B cell (primary cell): ENCODE data around the gene FBXO27. TPM values are rescaled to one million over a fixed set of nuclear protein-coding genes. Genes with fewer than 3 reads are reported as not detected.

ENCODE experiments used
- ATAC-seq: fragments of 200-7000 bp; cut with Tn5 transposase; one replicate; pipeline ENCODE4 v1.10.0; 2021; ENCODE audit warnings: low read depth, mild to moderate bottlenecking, moderate number of reproducible peaks, moderate library complexity
- CTCF ChIA-PET: fragments of 350-600 bp; sonication (Branson Sonifier 250); formaldehyde crosslinking; loops from one replicate; lab custom pipeline; 2021; ENCODE audit warnings: antibody characterized with exemption, inconsistent platforms; lab: Charles Lee
- POLR2A ChIA-PET: fragments of 350-600 bp; sonication (Branson Sonifier 250); formaldehyde crosslinking; loops from one replicate; lab custom pipeline; 2021; ENCODE audit warnings: antibody characterized with exemption; lab: Charles Lee
- DNase-seq: peaks from one replicate; pipeline ENCODE4 v3.0.0; 2013
- H2AFZ ChIP-seq: 2 replicates; pipeline ENCODE4 v1.6.1; 2012; ENCODE audit warnings: mild to moderate bottlenecking, low read depth, low read length; ENCODE audit not compliant: insufficient read depth, poor library complexity, severe bottlenecking
- H3K27ac ChIP-seq, 2 donors: 1 replicate in 1 of 2; 2 replicates in 1 of 2; pipeline ENCODE4 v1.5.1; 2012 to 2013; ENCODE audit warnings: low read length in 2 of 2, mild to moderate bottlenecking in 2 of 2, moderate library complexity in 1 of 2
- H3K27me3 ChIP-seq, 4 experiments: fragments of 200-600 bp in 1 of 4; sonication (generic) in 1 of 4; replicated peaks in 1 of 4; 1 replicate in 2 of 4; 2 replicates in 2 of 4; pipeline versions ENCODE4 v1.6.1 to v1.7.0; 2013 to 2016; ENCODE audit warnings: low read length in 3 of 4, mild to moderate bottlenecking in 2 of 4, mixed read lengths in 1 of 4, moderate library complexity in 1 of 4; ENCODE audit not compliant: insufficient read depth in 4 of 4, control insufficient read depth in 3 of 4; ENCODE audit errors: control extremely low read depth in 1 of 4
- H3K36me3 ChIP-seq, 2 experiments: replicated peaks in 1 of 2; 1 replicate in 1 of 2; 2 replicates in 1 of 2; pipeline versions ENCODE4 v1.6.1 to v1.7.1; 2013; ENCODE audit warnings: low read length in 1 of 2; ENCODE audit not compliant: insufficient read depth in 2 of 2, control insufficient read depth in 1 of 2; ENCODE audit errors: control extremely low read depth in 1 of 2, extremely low read depth in 1 of 2
- H3K4me1 ChIP-seq, 2 donors: fragments of 200-600 bp in 1 of 2; sonication (generic) in 1 of 2; 1 replicate in 1 of 2; 2 replicates in 1 of 2; pipeline versions ENCODE4 v1.5.1 to v1.6.1; 2013 to 2017; ENCODE audit warnings: low read length in 2 of 2; ENCODE audit not compliant: control insufficient read depth in 2 of 2, insufficient read depth in 2 of 2
- H3K4me2 ChIP-seq: replicated peaks from 2 replicates; pipeline ENCODE3; 2012; ENCODE audit warnings: mild to moderate bottlenecking, low read depth, low read length; ENCODE audit not compliant: poor library complexity, severe bottlenecking
- H3K4me3 ChIP-seq, 5 experiments: fragments of 200-600 bp in 1 of 5; sonication (generic) in 1 of 5; 1 replicate in 3 of 5; 2 replicates in 2 of 5; pipeline versions ENCODE4 v1.5.1 to v1.7.0; 2011 to 2016; ENCODE audit warnings: low read length in 4 of 5, mild to moderate bottlenecking in 4 of 5, low read depth in 2 of 5, control low read depth in 1 of 5, moderate library complexity in 1 of 5; ENCODE audit not compliant: insufficient read depth in 1 of 5; ENCODE audit errors: control extremely low read depth in 1 of 5, extremely low read depth in 1 of 5
- H3K79me2 ChIP-seq: fragments of 200-600 bp; sonication (generic); one replicate; pipeline ENCODE4 v1.6.0; 2016; ENCODE audit warnings: low read length; ENCODE audit not compliant: control insufficient read depth, insufficient read depth
- H3K9ac ChIP-seq: fragments of 200-600 bp; sonication (generic); 2 replicates; pipeline ENCODE4 v1.6.1; 2017; ENCODE audit warnings: mild to moderate bottlenecking, low read length, moderate library complexity
- H3K9me3 ChIP-seq, 3 donors: one replicate each; pipeline versions ENCODE4 v1.6.1 to v1.7.1; 2013; ENCODE audit warnings: low read length in 2 of 3; ENCODE audit not compliant: control insufficient read depth in 2 of 3, insufficient read depth in 1 of 3; ENCODE audit errors: control extremely low read depth in 1 of 3
- H4K20me1 ChIP-seq: 2 replicates; pipeline ENCODE4 v1.6.0; 2012; ENCODE audit warnings: mild to moderate bottlenecking, low read length; ENCODE audit not compliant: insufficient read depth, control insufficient read depth, poor library complexity, severe bottlenecking
- H3K27ac Mint-ChIP-seq: one replicate; pipeline ENCODE4 v1.8.0; 2021; ENCODE audit warnings: mixed read lengths
- H3K27me3 Mint-ChIP-seq: one replicate; pipeline ENCODE4 v1.8.0; 2021; ENCODE audit warnings: mixed read lengths
- H3K4me1 Mint-ChIP-seq: one replicate; pipeline ENCODE4 v1.8.0; 2021; ENCODE audit warnings: mixed read lengths
- H3K4me3 Mint-ChIP-seq: one replicate; pipeline ENCODE4 v1.8.0; 2021; ENCODE audit warnings: mixed read lengths
- H3K9me3 Mint-ChIP-seq: one replicate; pipeline ENCODE4 v1.8.0; 2022; ENCODE audit warnings: mixed read lengths; ENCODE audit not compliant: insufficient read depth
- EZH2 ChIP-seq: IDR thresholded peaks from 2 replicates; pipeline ENCODE4 v1.6.1; 2012; ENCODE audit warnings: borderline replicate concordance, low read depth, mild to moderate bottlenecking, moderate library complexity, low read length; ENCODE audit not compliant: insufficient read depth, poor library complexity, severe bottlenecking
- WGBS: methylation state at CpG from one replicate; pipeline ENCODE4 v1.1.5; 2013; ENCODE audit warnings: missing lambda C conversion rate; ENCODE audit not compliant: insufficient coverage; 5-methylcytosine and 5-hydroxymethylcytosine counted together
- intact Hi-C: fragments of 100-400 bp; cut with micrococcal nuclease; formaldehyde crosslinking; loops from one replicate; pipeline ENCODE4 v1.10.0; 2022
- polyA plus RNA-seq: library from polyadenylated mRNA; depleted of rRNA; stranded (reverse); fragments of >200 nt; gene quantifications from 2 replicates; pipeline ENCODE4 v1.2.3, GENCODE V29; 2012
- total RNA-seq, 2 donors: library from RNA; stranded (reverse); fragments of 120-200 nt in 1 of 2; gene quantifications; 1 replicate in 1 of 2; 2 replicates in 1 of 2; pipeline versions ENCODE4 v1.2.3 to v1.2.4, GENCODE V29; 2013 to 2022
- TF ChIP-seq, protein P1 (sequence below): fragments of 200-600 bp; IDR thresholded peaks from one replicate; pipeline ENCODE4 v1.8.0; 2022; ENCODE audit warnings: antibody characterized with exemption, mild to moderate bottlenecking

FBXO27 gene
- total and polyA plus RNA-seq, 2 donors (not counting 1 experiment from before 2014, with no cell fraction given), result 0.12 to 0.18 TPM

DNA sequence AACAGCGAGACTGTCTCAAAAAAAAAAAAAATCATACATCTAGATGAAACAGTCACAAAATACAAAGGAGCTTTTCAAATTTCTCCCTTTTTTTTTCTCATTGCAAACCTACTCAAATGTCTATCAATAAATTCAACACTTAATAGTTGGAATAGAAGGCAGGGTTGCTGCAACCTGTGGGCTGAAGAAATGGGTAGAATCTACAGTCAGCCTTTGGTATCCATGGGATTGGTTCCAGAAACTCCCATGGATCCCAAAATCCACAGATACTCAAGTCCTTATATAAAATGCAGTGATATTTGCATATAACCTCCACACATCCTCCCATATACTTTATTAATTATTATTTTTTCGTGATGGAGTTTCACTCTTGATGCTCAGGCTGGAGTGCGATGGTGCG, 14.7 kb downstream of the FBXO27 start:
- no peaks in the 10 kb centered on the region for H3K36me3 ChIP-seq
- H4K20me1 ChIP-seq, result no peaks in the 10 kb centered on the region
- no peak overlapping the region for H3K4me2 ChIP-seq
- H2AFZ ChIP-seq, result no peak overlapping the region
- TF ChIP-seq, protein P1, sequence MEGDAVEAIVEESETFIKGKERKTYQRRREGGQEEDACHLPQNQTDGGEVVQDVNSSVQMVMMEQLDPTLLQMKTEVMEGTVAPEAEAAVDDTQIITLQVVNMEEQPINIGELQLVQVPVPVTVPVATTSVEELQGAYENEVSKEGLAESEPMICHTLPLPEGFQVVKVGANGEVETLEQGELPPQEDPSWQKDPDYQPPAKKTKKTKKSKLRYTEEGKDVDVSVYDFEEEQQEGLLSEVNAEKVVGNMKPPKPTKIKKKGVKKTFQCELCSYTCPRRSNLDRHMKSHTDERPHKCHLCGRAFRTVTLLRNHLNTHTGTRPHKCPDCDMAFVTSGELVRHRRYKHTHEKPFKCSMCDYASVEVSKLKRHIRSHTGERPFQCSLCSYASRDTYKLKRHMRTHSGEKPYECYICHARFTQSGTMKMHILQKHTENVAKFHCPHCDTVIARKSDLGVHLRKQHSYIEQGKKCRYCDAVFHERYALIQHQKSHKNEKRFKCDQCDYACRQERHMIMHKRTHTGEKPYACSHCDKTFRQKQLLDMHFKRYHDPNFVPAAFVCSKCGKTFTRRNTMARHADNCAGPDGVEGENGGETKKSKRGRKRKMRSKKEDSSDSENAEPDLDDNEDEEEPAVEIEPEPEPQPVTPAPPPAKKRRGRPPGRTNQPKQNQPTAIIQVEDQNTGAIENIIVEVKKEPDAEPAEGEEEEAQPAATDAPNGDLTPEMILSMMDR, result no peak
- TF ChIP-seq EZH2, result no peak
- POLR2A ChIA-PET, result no interaction called here
- intact Hi-C loops, result no loop called here
- no peak overlapping the region for H3K27ac Mint-ChIP-seq
- CTCF ChIA-PET, result no interaction called here
- H3K4me3 Mint-ChIP-seq, result no peak overlapping the region
- no peaks in the 10 kb centered on the region for H3K27me3 ChIP-seq
- no peaks in the 10 kb centered on the region for H3K4me1 ChIP-seq
- DNase-seq (no peak), ATAC-seq (no peak)
- no peaks in the 10 kb centered on the region for H3K9me3 Mint-ChIP-seq
- H3K4me3 ChIP-seq, result no peak overlapping the region
- H3K9me3 ChIP-seq, result peaks cover 0 to 2% (median 0%) of the 10 kb centered on the region in 3 donors
- H3K27me3 Mint-ChIP-seq, result peaks cover 10% of the 10 kb centered on the region
- no peaks in the 10 kb centered on the region for H3K79me2 ChIP-seq
- no peaks in the 10 kb centered on the region for H3K4me1 Mint-ChIP-seq
- no peak overlapping the region for H3K9ac ChIP-seq
- WGBS, result 100% methylated on average over 2 of the region's 4 CpGs
- H3K27ac ChIP-seq, result no peak overlapping the region

GRCh38 chr19:39017026-39017425, 15.3 kb downstream of the FBXO27 start:
- H3K4me1 Mint-ChIP-seq, result no peaks in the 10 kb centered on the region
- H3K9me3 Mint-ChIP-seq, result no peaks in the 10 kb centered on the region
- H3K36me3 ChIP-seq, result no peaks in the 10 kb centered on the region
- DNase-seq (no peak), ATAC-seq (no peak)
- H3K4me3 Mint-ChIP-seq, result no peak overlapping the region
- no peak overlapping the region for H2AFZ ChIP-seq
- no peak overlapping the region for H3K27ac Mint-ChIP-seq
- no peak overlapping the region for H3K4me2 ChIP-seq
- peaks cover 10% of the 10 kb centered on the region for H3K27me3 Mint-ChIP-seq
- H3K27me3 ChIP-seq, result no peaks in the 10 kb centered on the region
- H3K9ac ChIP-seq, result no peak overlapping the region
- no peak overlapping the region for H3K4me3 ChIP-seq
- 95% methylated on average over 3 of the region's 6 CpGs for WGBS
- no peaks in the 10 kb centered on the region for H4K20me1 ChIP-seq
- ChIA-PET CTCF (no interaction called here), POLR2A (no interaction called here)
- H3K79me2 ChIP-seq, result no peaks in the 10 kb centered on the region
- TF ChIP-seq, protein P1, result no peak
- no peaks in the 10 kb centered on the region for H3K4me1 ChIP-seq
- no peak overlapping the region for H3K27ac ChIP-seq
- peaks cover 0 to 2% (median 0%) of the 10 kb centered on the region in 3 donors for H3K9me3 ChIP-seq
- intact Hi-C loops, result no loop called here
